KOPT-K1 (cell line): ENCODE measurements around the gene FPR3.

Experiments
- H3K27ac ChIP-seq: fragments of 200-600 bp; sonication (generic); 2 replicates; pipeline ENCODE4 v1.5.1; 2016; ENCODE audit warnings: antibody characterized with exemption, mild to moderate bottlenecking, low read depth, low read length; ENCODE audit not compliant: poor library complexity, severe bottlenecking
- H3K36me3 ChIP-seq: fragments of 200-600 bp; sonication (generic); 2 replicates; pipeline ENCODE4 v1.5.1; 2017; ENCODE audit warnings: antibody characterized with exemption, mild to moderate bottlenecking, low read length, moderate library complexity; ENCODE audit not compliant: insufficient read depth
- H3K9me3 ChIP-seq: fragments of 200-600 bp; sonication (generic); 2 replicates; pipeline ENCODE4 v1.5.1; 2017; ENCODE audit warnings: antibody characterized with exemption, low read length, mild to moderate bottlenecking; ENCODE audit not compliant: insufficient read depth, poor library complexity, severe bottlenecking

The FPR3 gene

DNA sequence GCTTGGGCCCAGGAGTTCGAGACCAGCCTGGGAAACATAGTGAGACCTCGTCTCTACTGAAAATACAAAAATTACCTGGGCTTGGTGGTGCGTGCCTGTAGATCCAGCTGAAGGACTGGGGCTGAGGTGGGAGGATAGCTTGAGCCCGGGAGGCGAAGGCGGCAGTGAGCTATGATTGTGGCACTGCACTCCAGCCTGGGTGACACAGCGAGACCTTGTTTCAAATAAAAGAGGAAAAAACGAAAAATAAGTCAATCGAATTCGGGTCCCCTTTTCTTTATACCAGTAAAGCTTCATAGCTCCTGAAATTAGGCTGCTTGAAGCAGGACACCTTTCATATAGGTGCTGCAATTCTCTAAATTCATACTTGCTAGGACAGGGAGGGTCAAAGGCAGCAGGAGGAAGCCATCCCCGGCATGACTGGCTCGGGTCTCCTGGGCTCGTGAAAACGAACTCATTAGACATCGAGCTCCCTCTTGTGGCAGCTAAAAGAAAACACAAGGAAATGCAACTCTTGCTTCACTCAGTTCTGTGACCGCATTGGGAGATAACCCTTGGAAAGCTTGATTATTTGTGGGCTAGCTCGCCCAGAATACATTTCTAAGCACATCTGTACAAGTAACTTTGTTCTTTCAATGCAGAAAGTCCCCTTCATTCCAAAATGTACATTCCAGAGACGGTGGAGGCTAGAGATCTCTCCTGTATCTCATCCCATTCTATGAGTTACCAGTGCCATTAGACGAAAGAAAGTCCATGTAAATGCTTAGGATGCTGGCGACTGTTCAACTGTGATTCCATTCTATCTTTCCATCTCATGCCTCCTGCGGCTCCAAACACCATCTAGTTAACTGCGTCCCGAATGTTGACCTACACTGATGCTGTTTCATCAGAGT lies 17.1 kb upstream of the FPR3 start:
- H3K36me3 ChIP-seq: no peaks in the 10 kb centered on the region
- H3K27ac ChIP-seq: no peak overlapping the region
- peaks cover 3% of the 10 kb centered on the region for H3K9me3 ChIP-seq

DNA sequence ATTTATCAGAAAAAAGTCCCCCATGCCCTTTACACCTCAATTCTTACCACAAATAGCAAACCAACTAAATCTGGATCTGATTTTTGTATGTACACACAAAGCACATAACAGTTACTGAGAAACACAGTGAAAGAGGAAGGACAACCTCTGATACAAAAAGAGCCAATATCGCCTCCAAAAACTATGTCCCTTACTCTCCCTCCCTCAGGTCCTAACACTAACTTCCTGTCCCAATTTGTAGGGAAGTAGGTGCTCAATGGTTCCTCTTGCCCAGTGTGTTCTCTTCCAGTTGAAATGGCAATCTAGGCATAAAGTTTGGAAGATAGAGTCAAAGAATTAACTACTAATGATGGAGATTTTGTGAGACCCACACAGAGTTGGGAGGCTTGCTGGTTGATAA lies 15.8 kb upstream of the FPR3 start:
- Histone ChIP-seq H3K9me3 (no peaks in the 10 kb centered on the region), H3K36me3 (no peaks in the 10 kb centered on the region), H3K27ac (no peak overlapping the region)

DNA sequence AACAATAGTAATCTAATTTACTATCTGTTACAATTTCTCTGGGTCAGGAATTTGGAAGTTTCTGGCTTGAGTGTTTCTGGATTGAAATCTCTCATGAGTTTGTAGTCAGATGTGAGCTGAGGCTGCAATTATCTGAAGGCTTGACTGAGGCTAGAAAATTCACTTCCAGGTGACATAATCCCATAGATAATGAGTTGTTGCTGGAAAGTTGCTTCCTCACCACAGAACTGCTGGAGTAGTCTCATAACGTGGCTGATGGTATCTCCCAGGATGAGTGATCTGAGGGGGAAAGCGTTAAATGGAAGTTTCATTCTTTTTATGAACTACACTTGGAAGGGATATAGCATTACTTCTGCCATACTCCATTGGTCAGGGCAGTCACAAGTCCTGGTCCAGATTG lies 15.3 kb upstream of the FPR3 start:
- no peaks in the 10 kb centered on the region for H3K36me3 ChIP-seq
- H3K27ac ChIP-seq: no peak overlapping the region
- H3K9me3 ChIP-seq: no peaks in the 10 kb centered on the region

DNA sequence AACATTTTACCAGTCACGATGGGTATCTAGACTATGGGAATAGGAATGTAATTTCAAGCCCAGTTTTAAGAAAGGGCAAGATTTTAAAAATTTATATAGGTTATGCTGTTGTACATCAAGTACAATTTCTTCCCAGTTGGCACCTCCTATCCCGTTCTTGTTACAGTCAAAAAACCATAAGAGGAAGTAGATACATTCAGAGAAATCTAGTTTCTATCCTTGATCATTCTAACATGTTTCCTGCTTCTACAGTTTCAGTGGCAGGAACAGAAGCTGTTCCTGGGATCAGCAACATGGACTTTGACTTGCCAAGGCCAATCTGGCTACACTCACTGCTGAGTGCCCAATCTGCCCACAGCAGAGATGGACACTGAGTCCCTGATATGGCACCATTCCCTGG lies 14.7 kb upstream of the FPR3 start:
- Histone ChIP-seq H3K36me3 (no peaks in the 10 kb centered on the region), H3K9me3 (no peaks in the 10 kb centered on the region), H3K27ac (no peak overlapping the region)

DNA sequence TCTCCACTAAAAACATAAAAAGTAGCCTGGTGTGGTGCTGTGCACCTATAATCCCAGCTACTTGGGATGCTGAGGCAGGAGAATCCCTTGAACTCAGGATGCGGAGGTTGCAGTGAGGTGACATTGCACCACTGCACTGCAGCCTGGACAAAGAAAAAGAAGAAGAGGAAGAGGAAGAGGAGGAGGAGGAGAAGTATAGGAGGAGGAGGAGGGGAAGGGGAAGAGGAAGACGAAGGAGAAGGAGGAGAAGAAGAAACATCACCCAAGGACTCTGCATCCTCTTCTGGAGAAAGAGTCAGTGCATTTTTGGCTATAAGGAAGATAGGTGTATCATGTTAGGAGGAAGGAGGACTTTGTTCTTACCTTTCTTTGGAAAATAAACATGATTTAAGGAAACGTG lies 13.0 kb upstream of the FPR3 start:
- no peak overlapping the region for H3K27ac ChIP-seq

DNA sequence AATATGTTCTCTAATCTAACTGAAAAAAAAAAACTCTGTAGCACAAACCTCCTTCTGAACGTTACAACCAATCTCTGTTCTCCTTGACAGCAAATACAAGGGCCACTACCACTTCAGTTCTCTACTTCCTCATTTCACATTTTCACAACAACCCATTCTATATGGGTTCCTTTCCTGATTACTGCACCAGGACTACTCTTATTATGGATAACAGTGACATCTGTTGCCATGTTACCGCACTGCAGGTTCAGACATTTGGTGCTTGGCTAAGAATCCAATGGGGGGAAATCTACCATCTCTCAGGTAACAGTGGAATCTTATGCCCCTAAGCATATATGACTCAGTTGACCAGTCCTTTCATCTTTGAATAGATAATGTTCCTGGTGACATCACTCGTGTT lies 11.6 kb upstream of the FPR3 start:
- H3K36me3 ChIP-seq: no peaks in the 10 kb centered on the region
- no peaks in the 10 kb centered on the region for H3K9me3 ChIP-seq
- H3K27ac ChIP-seq: no peak overlapping the region

More for the DNA sequence above, 13.0 kb upstream of the FPR3 start:
- H3K9me3 ChIP-seq: no peaks in the 10 kb centered on the region
- no peaks in the 10 kb centered on the region for H3K36me3 ChIP-seq

DNA sequence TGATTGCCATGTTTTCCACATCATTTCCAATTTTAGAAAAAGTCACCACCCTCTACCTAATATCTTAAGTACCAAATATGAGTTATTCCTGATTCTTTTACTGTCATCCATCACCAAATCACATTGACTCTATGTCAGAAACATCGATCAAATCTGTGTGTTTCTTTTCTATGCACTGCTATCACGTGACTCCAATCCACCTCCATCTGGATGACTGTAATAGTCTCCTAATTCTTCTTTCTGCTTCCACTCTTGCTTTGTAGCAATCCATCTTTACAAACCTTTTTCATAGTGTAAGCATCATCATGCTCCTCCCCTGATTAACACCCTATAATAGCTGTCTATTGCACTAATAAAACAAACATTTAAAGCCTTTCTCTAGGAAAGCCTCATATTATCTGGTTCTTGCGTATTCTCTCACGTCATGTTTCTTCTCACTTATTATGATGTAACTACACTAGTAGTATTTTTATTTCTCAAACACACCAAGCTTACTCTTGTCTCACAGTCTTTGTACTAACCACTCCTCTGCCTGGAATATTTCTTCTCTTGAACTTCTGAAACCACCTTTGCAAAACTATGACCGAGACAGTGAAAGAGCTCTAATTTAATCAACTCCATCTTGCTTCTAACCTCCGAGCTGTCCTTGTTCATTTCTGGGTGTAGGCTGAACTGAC lies 10.7 kb upstream of the FPR3 start:
- H3K36me3 ChIP-seq: no peaks in the 10 kb centered on the region
- no peaks in the 10 kb centered on the region for H3K9me3 ChIP-seq
- no peak overlapping the region for H3K27ac ChIP-seq

DNA sequence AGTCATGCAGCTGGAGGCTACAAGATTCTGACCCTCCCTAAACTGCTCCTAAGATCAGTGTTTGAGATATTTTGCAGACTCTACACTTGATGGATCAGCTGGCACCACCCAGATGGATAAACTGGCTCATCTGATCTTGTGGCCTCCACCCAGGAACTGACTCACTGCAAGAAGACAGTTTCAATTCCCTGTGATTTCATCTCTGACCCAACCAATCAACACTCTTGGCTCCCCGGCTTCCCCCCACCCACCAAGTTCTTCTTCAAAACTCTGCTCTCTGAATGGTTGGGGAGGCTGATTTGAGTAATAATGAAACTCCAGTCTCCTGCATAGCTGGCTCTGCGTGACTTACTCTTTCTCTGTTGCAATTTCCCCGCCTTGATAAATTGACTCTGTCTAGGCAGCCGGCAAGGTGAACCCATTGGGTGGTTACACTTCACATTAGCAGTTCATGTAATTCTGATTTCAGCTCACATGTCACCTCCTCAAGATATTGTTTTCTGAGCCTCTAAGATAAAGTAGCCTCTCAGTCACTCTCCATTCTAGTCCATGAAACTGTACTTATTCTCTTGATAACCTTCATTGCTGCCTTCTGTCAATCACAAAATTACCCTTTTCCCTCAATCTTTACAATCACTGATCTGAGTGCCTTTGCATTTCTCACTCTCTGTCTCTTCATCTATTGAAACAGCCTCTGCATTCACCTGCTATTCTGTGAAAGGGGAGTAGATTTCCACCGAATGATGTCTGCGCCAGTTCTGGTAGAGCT lies 9.9 kb upstream of the FPR3 start:
- Histone ChIP-seq H3K9me3 (no peaks in the 10 kb centered on the region), H3K27ac (no peak overlapping the region), H3K36me3 (no peaks in the 10 kb centered on the region)

DNA sequence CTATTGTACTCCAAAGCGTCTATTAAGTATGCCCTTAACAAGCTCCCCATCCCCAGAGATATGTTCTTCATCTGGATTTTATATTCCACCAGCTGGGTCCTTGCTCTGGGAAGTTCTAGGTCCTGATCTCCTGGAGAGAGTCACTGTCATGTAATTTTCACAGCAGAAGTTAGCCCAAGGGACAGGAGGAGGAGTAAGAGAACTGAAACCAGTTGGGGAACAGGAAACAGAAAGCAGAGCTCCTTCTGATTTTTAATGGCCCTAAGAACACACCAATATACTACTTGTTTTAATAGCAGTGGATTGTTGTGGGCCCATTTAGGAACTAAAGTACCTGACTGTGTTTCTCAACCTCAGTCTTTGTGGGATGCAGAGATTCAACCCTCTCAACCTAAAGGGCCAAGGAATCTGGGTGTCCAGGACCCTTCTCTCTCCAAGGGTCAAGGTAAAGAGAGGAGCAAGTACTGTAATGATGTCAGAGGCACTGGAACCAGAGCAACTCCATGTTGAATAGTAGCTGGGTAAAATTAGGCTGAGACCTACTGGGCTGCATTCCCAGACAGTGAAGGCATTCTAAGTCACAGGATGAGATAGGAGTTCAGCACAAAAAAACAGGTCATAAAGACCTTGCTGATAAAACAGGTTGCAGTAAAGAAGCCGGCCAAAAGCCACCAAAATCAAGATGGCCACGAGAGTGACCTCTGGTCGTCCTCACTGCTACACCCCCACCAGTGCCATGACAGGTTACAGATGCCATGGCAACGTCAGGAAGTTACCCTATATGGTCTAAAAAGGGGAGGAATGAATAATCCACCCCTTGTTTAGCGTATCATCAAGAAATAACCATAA lies 8.1 kb upstream of the FPR3 start:
- H3K36me3 ChIP-seq: no peaks in the 10 kb centered on the region
- H3K27ac ChIP-seq: no peak overlapping the region
- no peaks in the 10 kb centered on the region for H3K9me3 ChIP-seq

DNA sequence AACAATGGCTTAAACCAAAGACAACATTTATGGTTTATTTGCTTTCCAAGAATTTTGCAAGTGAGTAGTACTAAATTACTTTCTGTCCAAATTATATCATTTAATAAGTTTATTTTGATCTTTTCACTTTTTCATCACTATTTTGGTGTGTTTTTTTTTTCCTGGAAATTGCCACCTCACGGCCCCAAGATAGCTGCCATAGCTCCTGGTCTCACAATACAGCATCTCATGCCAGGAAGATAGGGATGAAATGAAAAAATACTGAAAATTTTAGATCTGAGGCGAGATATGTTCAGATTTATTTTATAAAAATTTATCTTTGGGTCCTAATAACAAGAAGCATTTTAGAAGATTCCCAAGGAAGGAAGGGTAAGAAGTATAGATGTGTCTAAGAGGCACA lies 6.9 kb upstream of the FPR3 start:
- Histone ChIP-seq H3K27ac (no peak overlapping the region), H3K9me3 (no peaks in the 10 kb centered on the region)

DNA sequence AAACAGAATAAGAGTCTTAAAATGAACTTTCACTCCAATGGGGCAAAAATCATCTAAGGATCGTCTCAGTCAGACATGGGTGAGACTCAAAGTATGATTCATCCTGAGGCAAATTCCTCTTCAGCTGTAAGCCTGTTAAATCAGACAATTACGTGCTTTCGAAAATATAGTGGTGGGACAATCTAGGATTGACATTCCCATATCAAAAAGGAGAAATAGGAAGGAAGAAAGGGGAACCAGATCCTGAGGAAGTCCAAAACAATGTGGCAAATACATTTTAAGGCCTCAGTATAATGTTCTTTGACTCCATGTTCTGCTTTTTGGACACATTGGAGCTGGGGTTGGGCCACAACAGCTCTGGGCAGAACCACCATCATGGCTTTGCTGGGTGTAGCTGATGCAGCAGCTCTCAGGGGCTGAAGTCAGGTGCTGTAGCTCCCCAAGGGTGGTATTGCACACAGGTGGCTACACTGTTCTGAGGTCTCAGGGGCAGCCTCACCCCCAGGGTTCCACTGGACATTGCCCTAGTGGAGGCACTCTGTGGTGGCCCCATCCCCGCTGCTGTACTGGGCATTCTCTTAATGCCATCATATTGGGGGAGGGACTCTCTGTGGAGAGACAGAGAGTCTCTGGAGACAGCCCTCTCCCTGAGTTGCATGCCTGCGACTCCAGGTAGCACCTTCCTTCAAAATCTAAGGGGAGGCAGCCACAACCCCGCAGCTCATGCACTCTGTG lies 5.7 kb upstream of the FPR3 start:
- no peaks in the 10 kb centered on the region for H3K9me3 ChIP-seq
- no peak overlapping the region for H3K27ac ChIP-seq
- no peaks in the 10 kb centered on the region for H3K36me3 ChIP-seq

More for the DNA sequence above, 6.9 kb upstream of the FPR3 start:
- no peaks in the 10 kb centered on the region for H3K36me3 ChIP-seq

DNA sequence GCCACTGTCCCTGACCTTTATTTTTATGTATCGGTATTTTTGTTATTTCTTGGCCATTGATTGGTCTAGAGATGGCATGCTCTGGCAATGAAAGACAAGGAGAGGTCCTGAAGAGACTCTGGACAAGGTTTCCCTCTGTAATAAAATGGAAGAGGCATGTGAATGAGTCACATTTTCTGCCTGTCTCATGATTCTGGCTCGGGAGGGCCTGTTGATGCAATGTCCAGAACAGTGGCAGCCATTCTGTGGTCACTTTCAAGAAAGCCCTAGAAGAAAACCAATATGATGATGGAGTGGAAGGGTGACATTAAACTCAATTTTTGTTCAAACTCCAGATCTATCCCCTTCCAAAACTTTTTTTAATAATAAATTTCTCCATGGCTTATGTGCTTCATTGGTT lies 2.0 kb upstream of the FPR3 start:
- Histone ChIP-seq H3K27ac (no peak overlapping the region), H3K9me3 (no peaks in the 10 kb centered on the region), H3K36me3 (no peaks in the 10 kb centered on the region)

DNA sequence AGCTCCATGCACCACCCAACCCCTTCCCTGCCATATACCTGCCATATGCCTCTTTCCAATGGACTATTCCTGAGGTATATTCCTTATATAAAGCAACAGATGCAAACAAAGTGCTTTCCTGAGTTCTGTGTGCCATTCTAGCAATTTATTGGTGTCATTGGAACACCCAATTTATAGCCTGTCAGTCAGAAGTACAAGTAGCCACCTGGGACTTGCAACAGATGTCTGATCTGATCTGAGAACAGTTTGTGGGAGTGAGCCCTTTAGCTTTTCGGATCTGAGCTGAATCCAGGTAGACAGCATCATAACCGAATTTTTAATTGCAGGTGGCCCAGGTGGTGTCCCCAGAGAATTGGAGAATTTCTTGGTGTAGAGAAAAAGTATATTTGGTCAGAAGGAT lies 963 bp upstream of the FPR3 start:
- no peaks in the 10 kb centered on the region for H3K36me3 ChIP-seq
- no peak overlapping the region for H3K27ac ChIP-seq
- H3K9me3 ChIP-seq: peaks cover 3% of the 10 kb centered on the region

DNA sequence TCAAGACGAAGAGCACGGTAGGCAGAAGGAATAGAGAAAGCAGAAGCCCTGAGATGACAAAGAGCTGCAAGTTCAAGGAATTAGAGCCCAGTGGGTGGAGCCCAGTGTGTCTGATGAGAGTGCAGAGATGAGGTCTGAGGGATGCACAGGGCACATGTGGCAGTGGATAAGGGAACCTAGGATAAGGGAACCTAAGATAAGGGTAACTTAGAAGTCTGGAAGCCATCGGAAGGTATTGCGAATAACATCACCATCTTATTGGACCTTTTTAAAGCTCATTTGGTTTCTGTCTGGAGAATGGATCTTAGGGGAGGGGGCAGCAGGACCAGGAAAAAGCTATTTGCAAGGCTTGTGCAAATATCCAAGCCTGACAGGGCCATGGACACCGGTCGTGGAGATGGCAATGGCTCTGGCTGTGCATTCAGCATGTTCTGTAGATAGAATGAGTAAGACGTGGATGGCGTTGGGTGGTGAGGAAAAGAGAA lies 1.3 kb downstream of the FPR3 start:
- H3K27ac ChIP-seq: no peak overlapping the region
- H3K36me3 ChIP-seq: no peaks in the 10 kb centered on the region
- peaks cover 19% of the 10 kb centered on the region for H3K9me3 ChIP-seq
